IPS DF 4.7 (cell line): ENCODE results near the gene FOCAD.

Experiments used
- DNase-seq: peaks from one replicate; pipeline ENCODE4 v3.0.0-alpha.2; 2013; ENCODE audit warnings: low spot score; ENCODE audit errors: extremely low read depth

The FOCAD gene

DNA sequence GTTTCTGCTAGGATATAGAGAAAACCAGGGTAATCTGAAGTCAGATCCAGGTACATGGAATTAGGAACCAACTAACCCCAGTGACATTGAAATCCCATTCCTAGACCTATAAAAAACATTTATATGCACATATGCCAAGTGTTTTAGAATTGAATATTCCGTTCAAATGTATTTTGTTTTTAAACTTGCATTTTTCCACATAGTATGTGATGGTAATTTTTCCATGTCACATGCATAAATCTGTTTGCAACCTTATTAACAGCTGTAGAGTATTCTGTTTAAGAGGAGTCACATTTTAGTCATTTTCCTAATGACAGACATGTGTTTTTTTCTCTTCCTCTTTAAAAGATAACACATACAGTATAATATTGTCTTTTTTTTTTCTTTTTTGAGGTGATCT, 50.2 kb downstream of the FOCAD start:
- DNase-seq, result no peak

- no peak for DNase-seq
Measured at GRCh38 chr9:20740304-20740703, 56.2 kb downstream of the FOCAD start.

DNA sequence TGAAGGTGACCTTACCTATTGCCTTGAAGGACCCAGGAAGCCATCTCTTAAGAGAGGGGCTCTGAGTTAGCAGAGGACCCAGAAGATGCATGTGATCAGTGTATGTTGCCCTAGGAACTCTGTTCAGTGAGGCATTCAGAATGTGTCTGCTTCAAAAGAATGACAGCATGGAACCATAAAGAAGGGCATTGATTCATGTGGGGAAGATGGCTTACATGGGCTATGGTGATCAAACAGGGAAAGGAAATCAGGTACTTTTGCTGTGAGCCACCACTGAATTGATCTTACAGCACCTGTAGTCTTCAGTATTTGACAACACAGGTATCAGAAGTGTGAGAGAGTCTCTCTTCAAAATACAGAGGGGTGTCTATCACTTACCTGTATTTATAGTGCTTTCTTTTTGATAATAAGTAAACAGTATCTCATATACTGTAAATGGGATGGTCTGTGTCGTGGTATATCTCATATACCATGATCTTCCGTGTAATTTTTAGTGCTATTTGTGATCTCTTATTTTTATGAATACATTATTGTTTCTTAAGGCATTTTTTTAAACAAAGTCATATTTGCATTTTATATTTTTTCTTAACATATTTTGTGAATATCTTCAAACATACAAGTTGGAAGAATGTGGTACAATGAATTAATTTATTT, 57.0 kb downstream of the FOCAD start:
- no peak for DNase-seq

GRCh38 chr9:20742833-20743232, 58.8 kb downstream of the FOCAD start:
- DNase-seq, result no peak

DNA sequence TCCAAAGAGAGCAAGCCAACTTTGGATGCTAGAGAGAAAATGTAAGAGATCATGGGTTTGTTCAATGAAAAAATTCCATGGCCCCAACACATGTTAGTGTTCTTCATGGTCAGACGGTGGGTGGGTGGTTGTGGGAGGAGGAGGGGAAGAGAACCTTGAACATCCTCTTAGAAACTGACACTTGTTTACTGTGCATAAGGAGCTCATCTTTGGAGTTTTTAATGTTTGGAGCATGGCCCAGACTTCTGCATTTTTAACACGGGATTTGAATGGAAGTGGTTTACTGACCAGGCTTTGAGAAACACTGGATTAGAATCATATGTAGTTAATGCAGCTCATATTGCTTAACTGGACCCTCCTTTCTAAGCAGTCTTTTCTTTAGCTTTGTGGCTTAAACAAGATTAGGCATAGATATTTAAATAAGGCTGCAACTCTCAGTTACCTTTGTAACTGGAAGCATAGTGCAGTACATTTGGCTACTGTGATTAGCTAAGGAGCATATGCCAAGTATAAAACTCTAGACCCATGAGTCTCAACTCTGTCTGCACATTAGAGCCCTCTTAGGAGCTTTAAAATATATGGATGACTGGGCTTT, 60.1 kb downstream of the FOCAD start:
- no peak for DNase-seq

DNA sequence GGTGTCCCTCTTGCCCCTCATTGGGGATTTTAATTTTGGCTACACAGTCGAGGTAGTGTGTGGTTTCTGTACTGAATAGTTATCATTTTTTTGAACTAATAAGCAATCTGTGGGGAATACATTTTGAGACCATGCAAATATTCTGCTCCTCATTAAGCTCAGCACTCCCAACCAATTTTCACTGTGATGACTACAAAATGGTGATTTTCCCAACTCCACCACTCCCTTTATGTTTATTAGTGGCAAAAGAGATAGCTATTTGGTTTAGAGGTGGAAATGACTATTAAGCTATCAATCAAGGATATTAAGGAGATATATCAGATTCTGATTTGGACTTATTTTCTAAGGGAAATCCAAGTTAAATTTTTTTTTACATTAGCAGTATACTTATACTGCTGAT, 62.9 kb downstream of the FOCAD start:
- no peak for DNase-seq

- DNase-seq, result no peak
Measured at GRCh38 chr9:20749496-20750198, 65.6 kb downstream of the FOCAD start.

DNA sequence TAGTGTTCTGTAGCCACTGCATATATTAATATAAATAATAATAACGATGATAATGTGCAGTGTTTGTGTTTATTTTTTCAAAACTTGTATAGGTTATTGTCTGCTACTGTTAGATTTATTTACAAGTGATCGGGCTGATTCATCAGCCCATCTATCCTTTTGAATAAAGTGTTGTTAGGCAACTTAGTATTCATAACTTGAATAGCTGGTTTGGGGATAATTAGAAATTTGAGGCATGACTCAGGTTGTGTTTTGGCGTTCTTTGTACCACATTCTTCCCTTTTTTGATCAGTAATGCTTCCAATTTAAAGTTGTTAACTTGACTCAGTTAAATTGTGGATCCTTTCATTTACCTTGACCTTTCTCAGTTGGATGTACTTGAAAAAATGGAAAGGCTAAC, 69.7 kb downstream of the FOCAD start:
- DNase-seq, result no peak

DNA sequence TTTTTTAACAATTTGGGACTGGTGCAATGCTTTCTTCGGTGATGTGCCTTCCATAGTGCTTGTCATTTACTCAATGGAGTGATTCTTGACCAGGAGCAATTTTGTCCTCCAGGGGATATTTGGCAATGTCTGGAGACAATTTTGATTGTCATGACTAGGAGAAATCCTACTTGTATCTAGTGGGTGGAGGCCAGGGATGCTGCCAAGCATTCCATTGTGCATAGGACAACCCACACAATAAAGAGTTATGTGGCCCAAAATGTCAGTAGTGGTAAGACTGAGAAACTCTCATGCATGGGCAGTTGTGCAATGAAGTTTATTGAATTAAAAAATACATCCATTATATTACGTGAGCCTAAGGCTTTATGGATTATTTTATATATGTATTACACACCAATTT, 70.5 kb downstream of the FOCAD start:
- no peak for DNase-seq

- DNase-seq, result no peak
Measured at GRCh38 chr9:20760246-20760891, 76.3 kb downstream of the FOCAD start.

DNA sequence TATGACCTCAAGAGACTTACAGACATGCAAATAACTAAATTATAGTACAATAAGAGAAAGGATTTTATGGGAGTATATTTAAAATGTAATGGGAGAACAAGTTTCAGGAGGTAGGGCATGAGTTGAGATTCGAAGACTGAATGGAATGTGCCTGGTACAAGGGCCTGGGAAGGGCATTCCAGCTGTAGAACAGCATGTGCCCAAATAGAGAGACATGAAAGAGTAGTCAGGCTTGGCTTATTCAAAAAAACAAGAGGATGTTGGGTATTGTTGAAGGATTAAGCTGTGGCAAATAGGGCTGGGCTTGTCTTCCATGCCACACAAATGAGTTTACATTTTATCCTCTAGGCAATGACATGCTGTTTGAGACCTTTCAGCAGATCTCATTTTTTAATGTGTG, 86.9 kb downstream of the FOCAD start:
- DNase-seq, result no peak

DNA sequence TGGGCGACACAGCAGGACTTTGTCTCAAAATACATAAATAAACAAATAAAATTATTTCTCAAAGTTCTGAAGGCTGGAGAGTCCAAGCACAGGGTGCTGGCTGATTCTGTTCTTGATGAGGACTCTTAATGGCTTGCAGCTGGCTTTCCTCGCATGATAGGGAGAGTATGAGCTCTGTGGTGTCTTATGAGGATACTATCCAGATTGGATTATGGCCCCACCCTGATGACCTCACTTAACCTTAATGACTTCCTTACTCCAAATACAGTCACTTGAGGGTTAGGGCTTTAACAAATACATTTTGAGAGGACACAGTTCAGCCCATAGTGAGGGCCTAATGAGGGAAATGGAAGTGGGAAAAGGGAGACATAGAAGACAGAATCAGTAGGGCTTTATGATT, 87.7 kb downstream of the FOCAD start:
- DNase-seq, result no peak

DNA sequence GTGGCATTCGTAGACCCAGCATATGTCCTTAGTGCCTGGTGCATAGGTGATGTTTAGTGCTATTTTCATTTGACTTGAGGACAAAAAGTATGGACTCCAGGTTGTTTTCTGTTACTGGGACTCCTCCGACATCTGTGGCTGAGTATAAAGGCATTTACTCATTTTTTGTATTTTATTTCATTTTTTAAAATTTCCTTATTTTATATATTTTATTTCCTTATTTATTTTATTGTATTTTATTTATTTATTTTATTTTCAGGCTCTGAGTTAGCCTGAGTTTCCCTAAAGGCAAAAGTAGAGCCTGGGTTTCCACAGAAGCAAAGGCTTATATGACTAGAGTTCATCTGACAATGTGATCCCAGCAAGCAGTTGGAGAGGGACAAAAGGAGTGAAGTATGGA, 91.6 kb downstream of the FOCAD start:
- DNase-seq, result no peak

GRCh38 chr9:20781092-20781491, 97.0 kb downstream of the FOCAD start:
- no peak for DNase-seq

GRCh38 chr9:20782289-20782688, 98.2 kb downstream of the FOCAD start:
- no peak for DNase-seq

GRCh38 chr9:20783057-20784038, 99.3 kb downstream of the FOCAD start:
- DNase-seq, result no peak

DNA sequence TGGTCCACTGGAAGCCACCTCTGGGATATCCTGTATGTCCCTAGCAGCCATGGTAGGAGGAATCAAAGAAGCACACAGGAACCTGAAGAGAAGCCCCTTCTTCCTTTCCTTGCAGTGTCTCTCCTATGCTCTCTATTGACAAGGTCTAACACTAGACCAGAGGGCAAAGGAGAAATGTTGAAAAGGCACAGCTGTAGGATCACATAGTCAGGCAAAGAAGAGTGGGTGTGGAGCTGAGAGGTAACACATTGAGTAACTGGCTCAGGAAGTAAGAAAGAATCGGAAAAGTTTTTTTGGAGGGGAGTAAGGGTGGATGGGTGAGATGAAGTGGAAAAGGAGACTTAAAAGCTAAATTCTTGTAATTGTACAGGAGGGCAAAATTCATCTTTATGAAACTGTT, 100.1 kb downstream of the FOCAD start:
- no peak for DNase-seq

DNA sequence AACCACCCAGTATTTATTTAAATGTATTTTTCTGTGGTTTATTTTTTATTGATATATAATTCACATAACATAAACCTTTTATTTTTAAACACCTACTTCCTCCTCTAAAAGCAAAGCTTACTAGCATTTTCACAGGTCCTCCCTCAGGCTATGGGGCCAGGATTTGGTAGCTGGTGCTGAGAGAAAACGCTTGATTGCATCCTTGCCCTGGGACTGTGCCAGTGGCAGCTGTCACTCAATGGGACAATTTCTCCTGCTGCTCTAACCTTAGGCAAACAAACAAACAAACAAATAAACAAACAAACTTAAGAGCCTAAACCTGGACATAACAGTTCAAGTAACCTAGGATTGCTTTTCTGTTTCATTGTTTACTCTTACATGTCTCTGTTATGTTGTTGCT, 102.7 kb downstream of the FOCAD start:
- DNase-seq, result no peak

DNA sequence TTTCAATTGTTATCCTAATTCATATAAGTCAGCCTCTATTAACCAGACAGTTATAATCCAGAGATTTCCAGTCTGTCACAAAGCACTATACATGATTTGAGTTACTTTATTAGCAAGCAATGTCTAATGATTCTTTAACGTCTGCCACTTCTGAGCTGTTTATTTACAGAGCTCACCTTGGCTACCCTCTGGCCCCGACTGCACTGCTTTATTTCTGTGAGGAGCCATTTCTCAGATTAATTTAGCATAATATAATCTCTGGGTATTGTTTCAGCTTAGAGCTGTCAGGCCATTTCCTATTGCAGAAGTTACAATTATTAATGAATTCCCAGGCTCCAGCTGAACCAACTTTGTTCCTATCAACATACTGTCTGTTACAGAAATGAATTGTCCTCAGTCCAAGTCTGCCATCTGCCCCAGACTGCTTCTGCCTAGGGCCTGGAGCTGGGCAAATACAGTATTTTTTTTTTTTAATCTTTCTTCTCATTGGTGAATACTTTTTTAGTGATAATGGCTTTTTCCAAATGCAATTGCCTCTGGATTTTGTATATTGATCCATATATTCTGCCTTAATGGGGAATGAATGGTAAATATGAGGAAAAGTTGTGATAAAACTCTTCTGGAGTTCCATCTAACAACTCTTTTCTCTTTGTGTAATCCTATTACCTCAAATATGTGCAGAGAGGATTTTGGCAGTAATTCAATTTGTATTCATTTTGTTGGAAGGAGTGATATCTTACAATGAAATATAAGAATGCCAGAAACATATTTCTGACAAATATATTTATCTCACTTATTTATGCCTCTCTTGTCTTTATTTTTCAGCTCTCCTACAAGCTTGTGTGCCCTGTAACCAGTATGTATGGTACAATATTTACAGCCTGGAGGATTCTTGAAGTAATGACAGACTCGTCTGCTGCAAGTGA, 104.7 kb downstream of the FOCAD start:
- no peak for DNase-seq

GRCh38 chr9:20790721-20791120, 106.7 kb downstream of the FOCAD start:
- DNase-seq, result no peak
